Tibial artery (tissue), 4 donors: ENCODE measurements around the gene ATP1A4.

Experiments used
- DNase-seq, 2 donors: peaks; one replicate each; pipeline ENCODE4 v3.0.0-alpha.2; 2019
- H3K27ac ChIP-seq, 2 donors: fragments of 200-600 bp; sonication (generic) in 1 of 2; 1 replicate in 1 of 2; 2 replicates in 1 of 2; pipeline ENCODE4 v1.5.1; 2018 to 2019; ENCODE audit warnings: mild to moderate bottlenecking in 1 of 2
- H3K27me3 ChIP-seq, 2 donors: fragments of 200-600 bp; sonication (generic) in 1 of 2; one replicate each; pipeline versions ENCODE4 v1.5.1 to v1.6.0; 2016 to 2019
- H3K36me3 ChIP-seq, 3 donors: fragments of 200-600 bp; sonication (generic) in 2 of 3; one replicate each; pipeline ENCODE4 v1.5.1; 2016 to 2019; ENCODE audit warnings: mild to moderate bottlenecking in 2 of 3
- H3K4me1 ChIP-seq, 4 donors: fragments of 200-600 bp; sonication (generic) in 2 of 4; 1 replicate in 3 of 4; 2 replicates in 1 of 4; pipeline ENCODE4 v1.5.1; 2016 to 2019
- H3K4me3 ChIP-seq, 2 donors: fragments of 200-600 bp; sonication (generic) in 1 of 2; 1 replicate in 1 of 2; 2 replicates in 1 of 2; pipeline ENCODE4 v1.5.1; 2018 to 2019; ENCODE audit warnings: mild to moderate bottlenecking in 2 of 2
- H3K9me3 ChIP-seq, 3 donors: fragments of 200-600 bp; sonication (generic) in 1 of 3; one replicate each; pipeline ENCODE4 v1.5.1; 2016 to 2019
- intact Hi-C: fragments of 100-400 bp; cut with DNase I; formaldehyde crosslinking; loops from one replicate; pipeline ENCODE4 v1.15.0; 2023; ENCODE audit warnings: low total_unique reads
- TF ChIP-seq, protein P1 (sequence below), 2 experiments: fragments of 200-600 bp in 1 of 2; fragments of 450-650 bp in 1 of 2; IDR thresholded peaks; one replicate each; pipeline ENCODE4 v1.5.1; 2017 to 2019; ENCODE audit warnings: antibody characterized with exemption in 2 of 2, mild to moderate bottlenecking in 1 of 2, moderate library complexity in 1 of 2

The ATP1A4 gene

DNA sequence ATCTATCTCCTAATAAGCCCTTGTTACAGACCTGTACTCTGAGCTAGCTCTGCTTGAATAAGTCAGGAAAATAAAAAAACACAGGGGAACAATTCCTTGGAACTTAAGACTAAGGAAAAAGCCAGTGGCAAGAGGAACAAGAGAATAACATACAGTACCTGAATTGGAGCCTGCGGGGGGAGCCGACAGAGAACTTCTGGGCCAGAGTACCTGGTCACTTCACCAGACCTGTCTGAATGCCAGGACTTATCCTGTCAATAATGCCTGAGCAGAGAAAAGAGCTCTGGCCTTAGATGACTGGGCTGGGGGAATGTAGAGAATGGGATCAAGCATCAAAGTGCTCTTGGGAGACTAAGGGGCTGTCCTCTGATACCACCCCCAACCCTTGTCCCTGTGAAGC is 68.9 kb downstream of the ATP1A4 start:
- Histone ChIP-seq H3K9me3 (no peaks in the 10 kb centered on the region), H3K36me3 (peaks cover 54 to 91% (median 73%) of the 10 kb centered on the region in 3 donors), H3K27ac (peak overlapping the region; percentile 61 to 81), H3K4me1 (peaks cover 0 to 34% (median 25%) of the 10 kb centered on the region in 4 donors), H3K4me3 (no peak overlapping the region), H3K27me3 (no peaks in the 10 kb centered on the region)
- TF ChIP-seq, protein P1, sequence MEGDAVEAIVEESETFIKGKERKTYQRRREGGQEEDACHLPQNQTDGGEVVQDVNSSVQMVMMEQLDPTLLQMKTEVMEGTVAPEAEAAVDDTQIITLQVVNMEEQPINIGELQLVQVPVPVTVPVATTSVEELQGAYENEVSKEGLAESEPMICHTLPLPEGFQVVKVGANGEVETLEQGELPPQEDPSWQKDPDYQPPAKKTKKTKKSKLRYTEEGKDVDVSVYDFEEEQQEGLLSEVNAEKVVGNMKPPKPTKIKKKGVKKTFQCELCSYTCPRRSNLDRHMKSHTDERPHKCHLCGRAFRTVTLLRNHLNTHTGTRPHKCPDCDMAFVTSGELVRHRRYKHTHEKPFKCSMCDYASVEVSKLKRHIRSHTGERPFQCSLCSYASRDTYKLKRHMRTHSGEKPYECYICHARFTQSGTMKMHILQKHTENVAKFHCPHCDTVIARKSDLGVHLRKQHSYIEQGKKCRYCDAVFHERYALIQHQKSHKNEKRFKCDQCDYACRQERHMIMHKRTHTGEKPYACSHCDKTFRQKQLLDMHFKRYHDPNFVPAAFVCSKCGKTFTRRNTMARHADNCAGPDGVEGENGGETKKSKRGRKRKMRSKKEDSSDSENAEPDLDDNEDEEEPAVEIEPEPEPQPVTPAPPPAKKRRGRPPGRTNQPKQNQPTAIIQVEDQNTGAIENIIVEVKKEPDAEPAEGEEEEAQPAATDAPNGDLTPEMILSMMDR (IDR thresholded peaks at IDR 0.05) = no peak
- intact Hi-C loops = no loop called here
- no peak for DNase-seq

DNA sequence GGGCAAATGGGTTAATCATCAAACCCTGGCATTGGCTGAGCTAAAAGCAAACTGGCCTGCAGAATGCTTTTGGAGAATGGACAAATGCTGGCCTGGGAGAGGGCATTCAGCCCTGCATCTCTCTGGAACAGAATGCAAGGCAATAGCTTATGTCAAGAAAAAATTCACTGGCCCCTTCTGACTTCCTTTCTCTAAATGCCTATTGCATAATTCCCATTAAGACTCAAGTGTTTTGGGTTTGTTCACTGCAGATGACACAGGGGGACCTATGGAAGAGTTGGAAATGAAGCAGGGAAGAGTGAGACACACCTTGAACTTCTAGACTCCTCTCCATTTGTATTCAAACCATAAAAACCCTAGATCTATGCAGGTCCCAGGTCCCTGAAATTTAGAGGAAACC is 69.7 kb downstream of the ATP1A4 start:
- intact Hi-C loops = no loop called here
- Histone ChIP-seq H3K9me3 (no peaks in the 10 kb centered on the region), H3K4me3 (no peak overlapping the region), H3K27me3 (no peaks in the 10 kb centered on the region), H3K36me3 (peaks cover 55 to 90% (median 73%) of the 10 kb centered on the region in 3 donors), H3K27ac (no peak overlapping the region), H3K4me1 (peaks cover 0 to 34% (median 25%) of the 10 kb centered on the region in 4 donors)
- DNase-seq = no peak
- TF ChIP-seq, protein P1 (IDR thresholded peaks at IDR 0.05) = no peak

DNA sequence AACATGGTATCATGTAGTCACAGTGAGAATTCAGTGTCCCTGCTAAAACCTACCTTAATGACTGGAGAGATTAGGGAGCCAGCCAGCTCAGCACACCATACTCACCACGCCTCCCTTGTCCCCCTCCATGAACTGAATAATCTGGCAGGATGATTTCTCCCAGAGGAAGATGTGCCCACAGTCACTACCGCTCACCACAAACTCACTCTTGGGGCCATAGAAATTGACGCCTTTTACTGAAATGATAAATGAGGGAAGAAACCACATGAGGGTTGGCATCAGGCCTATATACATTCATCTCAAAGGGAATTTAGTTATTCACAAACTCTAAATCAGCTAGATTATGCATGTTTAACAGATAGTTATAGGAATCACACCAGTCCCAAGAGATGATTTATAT is 71.1 kb downstream of the ATP1A4 start:
- Histone ChIP-seq H3K4me3 (no peak overlapping the region), H3K4me1 (peaks cover 0 to 24% (median 19%) of the 10 kb centered on the region in 4 donors), H3K27me3 (no peaks in the 10 kb centered on the region), H3K36me3 (peaks cover 56 to 85% (median 68%) of the 10 kb centered on the region in 3 donors), H3K9me3 (no peaks in the 10 kb centered on the region), H3K27ac (no peak overlapping the region)
- DNase-seq = no peak
- TF ChIP-seq, protein P1 (IDR thresholded peaks at IDR 0.05) = no peak
- intact Hi-C loops = no loop called here

DNA sequence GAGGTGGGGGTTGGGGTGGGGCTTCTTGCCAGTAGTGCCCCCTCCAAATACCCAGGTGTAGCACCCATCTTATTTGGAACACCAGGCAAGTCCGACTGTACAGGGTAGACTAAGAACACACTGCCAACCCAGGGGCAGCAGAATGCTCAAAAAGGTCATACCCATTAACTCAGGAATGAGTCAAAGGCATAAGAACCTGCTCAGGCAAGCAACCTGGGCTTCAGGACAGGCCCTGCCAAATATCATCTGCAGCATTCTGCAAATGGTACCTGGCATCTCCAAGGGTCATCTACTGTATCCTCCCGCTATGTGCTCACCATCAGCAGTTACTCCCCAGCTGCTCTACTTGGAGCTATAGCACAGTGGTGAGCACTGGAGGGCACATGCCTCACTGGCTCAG is 73.2 kb downstream of the ATP1A4 start:
- Histone ChIP-seq H3K4me3 (no peak overlapping the region), H3K36me3 (peaks cover 75 to 90% (median 79%) of the 10 kb centered on the region in 3 donors), H3K27ac (no peak overlapping the region), H3K9me3 (no peaks in the 10 kb centered on the region), H3K4me1 (peaks cover 0 to 5% (median 1%) of the 10 kb centered on the region in 4 donors), H3K27me3 (no peaks in the 10 kb centered on the region)
- no peak for DNase-seq
- intact Hi-C loops = no loop called here
- TF ChIP-seq, protein P1 (IDR thresholded peaks at IDR 0.05) = no peak

DNA sequence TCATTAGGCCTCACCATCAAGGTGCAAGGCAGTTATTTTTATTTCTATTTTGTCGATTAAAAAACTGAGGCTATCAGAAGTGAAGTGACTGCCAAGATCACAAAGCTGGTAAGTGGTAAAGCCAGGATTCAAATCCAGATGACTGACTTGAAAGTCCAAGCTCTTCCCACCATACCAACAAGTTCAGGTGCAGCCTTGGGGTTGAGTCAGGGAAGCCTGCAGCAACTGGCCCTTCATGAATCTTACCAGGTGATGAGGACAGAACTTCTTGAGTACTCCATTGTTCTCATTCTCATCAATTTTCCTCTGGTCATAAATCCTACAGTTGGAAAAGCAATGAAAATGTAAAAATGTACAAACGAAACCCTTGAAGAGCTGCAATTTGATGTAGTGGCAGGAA is 73.9 kb downstream of the ATP1A4 start:
- H3K4me1 ChIP-seq = no peaks in the 10 kb centered on the region
- H3K36me3 ChIP-seq = peaks cover 80 to 94% (median 82%) of the 10 kb centered on the region in 3 donors
- H3K27me3 ChIP-seq = no peaks in the 10 kb centered on the region
- no peak overlapping the region for H3K4me3 ChIP-seq
- no peaks in the 10 kb centered on the region for H3K9me3 ChIP-seq
- DNase-seq = no peak
- intact Hi-C loops = no loop called here
- H3K27ac ChIP-seq = no peak overlapping the region
- TF ChIP-seq, protein P1 (IDR thresholded peaks at IDR 0.05) = no peak

DNA sequence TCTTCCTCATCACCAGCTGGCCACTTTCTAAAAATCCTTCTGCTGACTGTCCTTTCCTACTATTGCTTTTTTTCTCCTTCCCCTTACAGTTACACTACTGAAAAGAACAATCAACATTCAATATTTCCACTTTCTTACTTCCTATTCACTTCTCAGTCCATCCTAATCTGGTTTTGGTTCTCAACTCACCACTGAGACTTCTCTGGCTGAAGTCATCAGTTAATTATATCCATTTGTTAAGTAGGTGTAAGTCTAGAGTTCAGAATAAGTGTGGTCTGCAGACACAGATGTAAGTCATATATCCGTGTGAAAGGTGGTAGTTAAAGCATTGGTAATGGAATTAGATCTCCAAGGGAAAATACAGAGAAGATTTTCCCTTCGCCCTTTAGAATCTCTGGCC is 75.2 kb downstream of the ATP1A4 start:
- no peak overlapping the region for H3K27ac ChIP-seq
- no peaks in the 10 kb centered on the region for H3K9me3 ChIP-seq
- TF ChIP-seq, protein P1 (IDR thresholded peaks at IDR 0.05) = no peak
- H3K27me3 ChIP-seq = no peaks in the 10 kb centered on the region
- H3K4me1 ChIP-seq = no peaks in the 10 kb centered on the region
- no peak overlapping the region for H3K4me3 ChIP-seq
- peaks cover 82 to 95% (median 94%) of the 10 kb centered on the region in 3 donors for H3K36me3 ChIP-seq
- intact Hi-C loops = no loop called here
- DNase-seq = no peak
